Eye (tissue), 1 donor: ENCODE data around the gene CEP68.

Experiments
- DNase-seq: peaks from one replicate; pipeline ENCODE4 v3.0.0-alpha.2; 2015

The CEP68 gene

DNA sequence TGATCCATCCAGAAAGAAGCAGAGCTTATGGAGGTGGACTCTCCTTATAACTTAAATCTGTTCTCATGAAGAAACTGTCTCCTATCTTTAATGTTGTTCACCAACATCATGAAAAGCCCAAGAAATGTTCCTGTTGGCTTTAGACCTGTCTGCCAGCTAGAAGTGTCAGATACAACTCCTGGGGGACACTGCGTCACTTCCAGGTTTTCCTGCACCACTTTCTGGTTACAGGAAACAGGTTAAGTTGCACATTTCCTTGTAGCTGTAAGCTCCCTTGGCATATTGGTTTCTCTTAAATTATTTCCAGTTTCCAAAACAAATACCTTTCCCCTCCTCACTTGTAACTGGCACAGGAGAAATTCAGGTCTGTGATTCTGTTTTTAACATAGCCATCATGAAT, 2.9 kb downstream of the CEP68 start:
- DNase-seq, result no peak

- no peak for DNase-seq
Measured at GRCh38 chr2:65061146-65061909, 5.1 kb downstream of the CEP68 start.

DNA sequence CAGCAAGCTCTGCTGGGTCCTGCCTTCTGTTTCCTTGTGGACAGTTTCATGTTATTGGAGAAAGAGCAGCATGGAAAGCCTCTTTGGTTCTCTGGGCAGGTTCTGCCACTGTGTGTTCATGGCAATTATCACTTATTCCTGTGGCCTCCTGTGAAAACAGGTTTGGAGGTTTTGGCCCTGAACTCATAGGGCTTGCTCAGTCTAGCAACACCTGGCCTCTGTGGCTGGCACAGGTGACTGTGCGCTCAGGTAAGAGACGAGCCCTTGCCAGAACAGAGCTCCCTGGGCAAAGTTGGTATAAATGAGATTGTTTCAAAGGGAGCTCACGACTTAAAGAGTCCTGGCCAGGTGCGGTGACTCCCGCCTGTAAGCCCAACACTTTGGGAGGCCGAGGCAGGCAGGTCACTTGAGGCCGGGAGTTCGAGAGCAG, 5.7 kb downstream of the CEP68 start:
- DNase-seq, result no peak

GRCh38 chr2:65062843-65063825, 6.9 kb downstream of the CEP68 start:
- DNase-seq, result no peak

GRCh38 chr2:65064728-65065552, 8.7 kb downstream of the CEP68 start:
- DNase-seq, result peak; percentile 70

DNA sequence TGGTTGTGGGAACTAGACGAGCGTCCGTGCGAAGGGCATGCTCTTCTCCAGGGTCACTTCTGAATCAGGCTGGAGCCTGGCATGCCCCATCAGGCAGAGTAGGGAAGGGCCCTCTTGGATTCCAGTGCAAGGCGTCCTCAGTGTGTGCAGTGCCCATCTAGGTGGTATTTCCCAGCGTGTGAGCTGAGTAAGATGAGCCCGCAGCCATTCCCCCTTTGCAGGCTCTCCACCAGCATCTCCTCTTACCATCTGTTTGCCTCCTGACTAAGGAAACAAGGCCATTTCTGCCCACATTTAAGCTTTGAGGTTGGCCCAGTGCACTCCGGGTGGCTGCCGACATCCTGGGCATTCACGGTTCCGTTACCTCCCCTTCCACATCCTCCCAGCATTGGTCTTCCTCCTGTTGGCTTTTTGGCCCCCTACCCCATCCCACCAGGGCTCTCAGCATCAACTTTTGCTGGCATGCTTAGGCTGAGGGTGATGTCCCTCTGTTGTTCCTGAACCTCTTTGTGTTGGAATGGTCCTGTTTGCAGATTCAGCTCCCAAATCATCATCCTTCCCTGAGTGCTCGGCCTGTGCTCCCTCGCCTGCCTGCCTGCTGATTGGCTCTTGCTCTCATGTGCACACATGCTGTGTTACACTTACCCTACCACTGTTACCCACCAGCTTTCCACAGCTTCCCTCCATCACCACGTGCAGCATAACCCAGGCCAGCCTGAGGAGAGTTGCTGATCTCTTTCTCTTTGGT, 11.8 kb downstream of the CEP68 start:
- DNase-seq, result no peak

DNA sequence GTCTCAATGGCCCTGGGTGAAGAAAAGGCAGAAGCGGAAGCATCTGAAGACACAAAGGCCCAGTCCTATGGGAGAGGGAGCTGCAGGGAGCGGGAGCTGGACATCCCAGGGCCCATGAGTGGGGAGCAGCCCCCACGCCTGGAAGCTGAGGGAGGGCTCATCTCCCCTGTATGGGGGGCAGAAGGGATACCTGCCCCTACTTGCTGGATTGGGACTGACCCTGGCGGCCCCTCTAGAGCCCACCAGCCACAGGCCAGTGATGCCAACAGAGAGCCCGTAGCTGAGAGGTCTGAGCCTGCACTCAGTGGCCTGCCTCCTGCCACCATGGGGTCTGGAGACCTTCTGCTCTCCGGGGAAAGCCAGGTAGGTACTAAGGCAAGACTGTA, 13.2 kb downstream of the CEP68 start:
- no peak for DNase-seq

GRCh38 chr2:65070172-65070830, 14.1 kb downstream of the CEP68 start:
- DNase-seq, result no peak

DNA sequence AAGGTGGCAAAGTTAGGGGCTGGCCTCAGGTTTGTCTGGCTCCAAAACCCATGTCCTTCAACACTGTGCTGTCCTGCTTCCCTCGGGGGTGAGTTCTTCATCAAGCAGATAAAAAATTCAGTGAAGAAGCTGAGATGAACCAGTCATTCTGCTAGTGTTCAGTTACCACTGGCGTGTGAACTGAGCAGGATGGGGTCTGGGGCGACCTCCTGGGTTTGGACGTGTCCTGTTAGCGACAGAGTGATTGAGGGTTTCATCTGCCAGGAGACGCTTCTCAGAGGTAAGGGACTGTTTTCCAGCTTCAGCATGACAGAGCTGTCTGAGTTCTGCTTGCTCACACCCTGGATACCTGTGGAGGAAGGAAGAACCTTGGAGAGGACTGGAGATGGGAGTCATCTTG, 14.6 kb downstream of the CEP68 start:
- no peak for DNase-seq

DNA sequence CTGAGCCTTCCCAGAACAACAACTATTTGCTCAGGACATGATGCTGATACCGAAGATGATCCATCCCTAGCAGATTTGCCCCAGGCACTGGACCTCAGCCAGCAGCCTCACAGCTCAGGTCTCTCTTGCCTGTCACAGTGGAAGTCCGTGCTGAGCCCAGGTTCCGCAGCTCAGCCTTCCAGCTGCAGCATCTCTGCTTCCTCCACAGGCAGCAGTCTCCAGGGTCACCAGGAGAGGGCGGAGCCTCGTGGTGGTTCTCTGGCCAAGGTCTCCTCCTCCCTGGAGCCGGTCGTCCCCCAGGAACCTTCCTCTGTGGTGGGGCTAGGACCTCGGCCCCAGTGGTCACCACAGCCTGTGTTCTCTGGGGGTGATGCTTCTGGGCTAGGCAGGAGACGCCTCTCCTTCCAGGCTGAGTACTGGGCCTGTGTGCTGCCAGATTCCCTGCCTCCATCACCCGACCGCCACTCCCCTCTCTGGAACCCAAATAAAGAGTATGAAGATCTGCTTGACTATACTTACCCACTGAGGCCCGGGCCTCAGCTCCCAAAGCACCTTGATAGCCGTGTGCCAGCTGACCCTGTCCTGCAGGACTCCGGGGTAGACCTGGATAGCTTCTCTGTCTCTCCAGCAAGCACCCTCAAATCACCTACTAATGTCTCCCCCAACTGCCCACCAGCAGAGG, 15.4 kb downstream of the CEP68 start:
- no peak for DNase-seq

DNA sequence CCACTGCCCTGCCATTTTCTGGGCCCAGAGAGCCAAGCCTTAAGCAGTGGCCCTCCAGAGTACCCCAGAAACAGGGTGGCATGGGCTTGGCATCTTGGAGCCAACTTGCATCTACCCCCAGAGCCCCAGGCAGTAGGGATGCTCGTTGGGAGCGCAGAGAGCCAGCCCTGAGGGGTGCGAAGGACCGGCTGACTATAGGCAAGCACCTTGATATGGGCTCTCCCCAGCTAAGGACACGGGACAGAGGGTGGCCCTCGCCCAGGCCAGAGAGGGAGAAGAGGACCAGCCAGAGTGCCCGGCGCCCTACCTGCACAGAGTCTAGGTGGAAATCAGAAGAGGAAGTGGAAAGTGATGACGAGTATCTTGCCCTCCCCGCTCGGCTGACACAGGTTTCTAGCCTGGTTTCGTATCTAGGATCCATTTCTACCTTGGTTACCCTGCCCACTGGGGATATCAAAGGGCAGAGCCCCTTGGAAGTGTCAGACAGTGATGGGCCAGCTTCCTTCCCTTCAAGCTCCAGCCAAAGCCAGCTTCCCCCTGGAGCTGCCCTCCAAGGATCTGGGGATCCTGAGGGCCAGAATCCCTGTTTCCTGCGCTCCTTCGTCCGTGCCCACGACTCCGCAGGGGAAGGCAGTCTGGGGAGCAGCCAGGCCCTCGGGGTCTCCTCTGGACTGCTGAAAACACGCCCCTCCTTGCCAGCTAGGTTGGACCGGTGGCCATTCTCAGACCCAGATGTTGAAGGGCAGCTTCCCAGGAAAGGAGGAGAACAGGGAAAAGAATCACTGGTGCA, 16.2 kb downstream of the CEP68 start:
- DNase-seq, result no peak

- no peak for DNase-seq
Measured at GRCh38 chr2:65073879-65074565, 17.8 kb downstream of the CEP68 start.

DNA sequence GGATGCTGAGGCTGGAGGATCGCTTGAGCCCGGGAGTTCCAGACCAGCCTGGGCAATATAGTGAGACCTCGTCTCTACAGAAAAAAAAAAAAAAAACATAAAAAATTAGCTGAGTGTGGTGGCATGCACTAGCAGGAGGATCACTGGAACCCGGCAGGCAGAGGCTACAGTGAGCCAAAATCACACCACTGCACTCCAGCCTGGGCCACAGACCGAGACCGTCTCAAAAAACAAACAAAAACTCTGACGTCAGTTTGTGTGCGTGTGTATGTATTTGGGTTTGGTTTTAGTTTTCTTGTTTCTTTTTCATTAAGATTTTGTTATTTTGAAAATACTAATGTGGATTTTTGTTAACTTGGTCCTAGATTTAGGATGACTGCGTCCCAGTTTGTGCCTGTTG, 19.0 kb downstream of the CEP68 start:
- DNase-seq, result no peak

- DNase-seq, result no peak
Measured at GRCh38 chr2:65075605-65076344, 19.6 kb downstream of the CEP68 start.

GRCh38 chr2:65076345-65076710, 20.1 kb downstream of the CEP68 start:
- no peak for DNase-seq

GRCh38 chr2:65077898-65078297, 21.7 kb downstream of the CEP68 start:
- no peak for DNase-seq

GRCh38 chr2:65079017-65079416, 22.8 kb downstream of the CEP68 start:
- DNase-seq, result no peak

DNA sequence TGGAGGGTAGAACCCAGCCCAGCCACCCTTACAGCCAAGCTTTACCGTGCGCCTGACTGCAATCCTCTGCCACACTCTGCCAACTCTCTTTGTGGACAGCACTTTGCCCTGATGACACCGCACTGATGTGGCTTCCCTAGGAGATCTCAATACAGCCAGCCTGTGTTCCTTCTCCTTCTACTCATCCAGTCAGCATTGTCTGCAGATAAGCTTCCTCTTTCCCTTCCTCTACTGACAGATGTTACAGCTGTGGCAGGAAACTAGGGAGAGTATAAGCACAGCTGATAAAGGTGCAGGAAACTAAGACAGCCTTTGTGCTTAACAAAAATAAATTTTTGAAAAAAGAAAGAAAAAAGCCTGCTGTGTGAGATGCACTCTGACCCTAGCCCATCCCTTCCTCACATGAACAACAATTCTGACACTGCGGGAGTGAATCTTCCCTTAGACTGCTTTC, 25.0 kb downstream of the CEP68 start:
- no peak for DNase-seq

- DNase-seq, result no peak
Measured at GRCh38 chr2:65085148-65085547, 28.9 kb downstream of the CEP68 start.
